Measurements from ENCODE around the gene MRPL12. TPM values are rescaled to one million over a fixed set of nuclear protein-coding genes. Genes with fewer than 3 reads are reported as not detected.

MRPL12 gene
- total and polyA plus RNA-seq, 9 of the 15 experiments (the other 6 are each of a cell fraction or from before 2014, with no cell fraction given), result 0.94 to 338 (median 100) TPM

- TF ChIP-seq, protein P1, sequence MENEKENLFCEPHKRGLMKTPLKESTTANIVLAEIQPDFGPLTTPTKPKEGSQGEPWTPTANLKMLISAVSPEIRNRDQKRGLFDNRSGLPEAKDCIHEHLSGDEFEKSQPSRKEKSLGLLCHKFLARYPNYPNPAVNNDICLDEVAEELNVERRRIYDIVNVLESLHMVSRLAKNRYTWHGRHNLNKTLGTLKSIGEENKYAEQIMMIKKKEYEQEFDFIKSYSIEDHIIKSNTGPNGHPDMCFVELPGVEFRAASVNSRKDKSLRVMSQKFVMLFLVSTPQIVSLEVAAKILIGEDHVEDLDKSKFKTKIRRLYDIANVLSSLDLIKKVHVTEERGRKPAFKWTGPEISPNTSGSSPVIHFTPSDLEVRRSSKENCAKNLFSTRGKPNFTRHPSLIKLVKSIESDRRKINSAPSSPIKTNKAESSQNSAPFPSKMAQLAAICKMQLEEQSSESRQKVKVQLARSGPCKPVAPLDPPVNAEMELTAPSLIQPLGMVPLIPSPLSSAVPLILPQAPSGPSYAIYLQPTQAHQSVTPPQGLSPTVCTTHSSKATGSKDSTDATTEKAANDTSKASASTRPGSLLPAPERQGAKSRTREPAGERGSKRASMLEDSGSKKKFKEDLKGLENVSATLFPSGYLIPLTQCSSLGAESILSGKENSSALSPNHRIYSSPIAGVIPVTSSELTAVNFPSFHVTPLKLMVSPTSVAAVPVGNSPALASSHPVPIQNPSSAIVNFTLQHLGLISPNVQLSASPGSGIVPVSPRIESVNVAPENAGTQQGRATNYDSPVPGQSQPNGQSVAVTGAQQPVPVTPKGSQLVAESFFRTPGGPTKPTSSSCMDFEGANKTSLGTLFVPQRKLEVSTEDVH (IDR thresholded peaks at IDR 0.05; ENCODE audit: low read depth, partially characterized antibody), result peak; percentile 99
- TF ChIP-seq, protein P2, sequence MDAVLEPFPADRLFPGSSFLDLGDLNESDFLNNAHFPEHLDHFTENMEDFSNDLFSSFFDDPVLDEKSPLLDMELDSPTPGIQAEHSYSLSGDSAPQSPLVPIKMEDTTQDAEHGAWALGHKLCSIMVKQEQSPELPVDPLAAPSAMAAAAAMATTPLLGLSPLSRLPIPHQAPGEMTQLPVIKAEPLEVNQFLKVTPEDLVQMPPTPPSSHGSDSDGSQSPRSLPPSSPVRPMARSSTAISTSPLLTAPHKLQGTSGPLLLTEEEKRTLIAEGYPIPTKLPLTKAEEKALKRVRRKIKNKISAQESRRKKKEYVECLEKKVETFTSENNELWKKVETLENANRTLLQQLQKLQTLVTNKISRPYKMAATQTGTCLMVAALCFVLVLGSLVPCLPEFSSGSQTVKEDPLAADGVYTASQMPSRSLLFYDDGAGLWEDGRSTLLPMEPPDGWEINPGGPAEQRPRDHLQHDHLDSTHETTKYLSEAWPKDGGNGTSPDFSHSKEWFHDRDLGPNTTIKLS (IDR thresholded peaks at IDR 0.05; ENCODE audit: borderline replicate concordance, low read depth), result no peak
- TF ChIP-seq HNRNPL (IDR thresholded peaks at IDR 0.05; ENCODE audit: low read depth, low read length) (peak; percentile 56; the same call in 1 of the 2 replicates), TCFL5 (CRISPR knock-in tag; conservative IDR thresholded peaks at IDR 0.05) (no peak), NR2C2 (CRISPR knock-in tag; IDR thresholded peaks at IDR 0.05) (no peak), NR2C2 (tag; IDR thresholded peaks at IDR 0.05) (peak; percentile 92), MXI1 (IDR thresholded peaks at IDR 0.05; ENCODE audit: low read depth, low read length) (peak; percentile 62), ZNF143 (CRISPR knock-in tag; IDR thresholded peaks at IDR 0.05) (0 out of 2 replicates have a peak, but pooled peaks have one; percentile 23), PCBP1 (IDR thresholded peaks at IDR 0.05; ENCODE audit: low read depth, low read length, poor library complexity, severe bottlenecking) (peak; percentile 95), KDM4B (IDR thresholded peaks at IDR 0.05; ENCODE audit: borderline replicate concordance in 2 of 2, low read depth in 1 of 2) (peak in 1 of 2 experiments; percentile 93; a peak in 2 of 4 replicates), POLR2A (conservative IDR thresholded peaks at IDR 0.05) (peak; percentile 95), ELF4 (CRISPR knock-in tag; IDR thresholded peaks at IDR 0.05) (peak; percentile 99), HCFC1 (IDR thresholded peaks at IDR 0.05; ENCODE audit: low read depth, low read length) (peak; percentile 78), PHF8 (IDR thresholded peaks at IDR 0.05; ENCODE audit: borderline replicate concordance, low read length) (peak; percentile 87; the same call in 1 of the 2 replicates), NFE2 (IDR thresholded peaks at IDR 0.05; ENCODE audit: low read depth) (0 out of 2 replicates have a peak, but pooled peaks have one; percentile 1), U2AF1 (optimal IDR thresholded peaks at IDR 0.05; ENCODE audit: low read depth, low read length) (peak; percentile 72), TCF7 (IDR thresholded peaks at IDR 0.05; ENCODE audit: borderline replicate concordance) (peak; percentile 36; the same call in 1 of the 2 replicates), ZNF263 (CRISPR knock-in tag; IDR thresholded peaks at IDR 0.05; ENCODE audit: borderline replicate concordance) (peak; percentile 37; the same call in 1 of the 2 replicates), ATF1 (CRISPR knock-in tag; IDR thresholded peaks at IDR 0.05) (no peak), ATF1 (tag; IDR thresholded peaks at IDR 0.05) (peak; percentile 53), NR2C1 (IDR thresholded peaks at IDR 0.05) (peak; percentile 62), NR2C1 (tag; IDR thresholded peaks at IDR 0.05) (peak; percentile 66), SMARCC2 (IDR thresholded peaks at IDR 0.05; ENCODE audit: low read depth) (no peak), NEUROD1 (IDR thresholded peaks at IDR 0.05; ENCODE audit: borderline replicate concordance, low read depth, low read length, partially characterized antibody) (peak; percentile 51), SP1 (CRISPR knock-in tag; IDR thresholded peaks at IDR 0.05) (peak; percentile 53)
- TF ChIP-seq, protein P3, sequence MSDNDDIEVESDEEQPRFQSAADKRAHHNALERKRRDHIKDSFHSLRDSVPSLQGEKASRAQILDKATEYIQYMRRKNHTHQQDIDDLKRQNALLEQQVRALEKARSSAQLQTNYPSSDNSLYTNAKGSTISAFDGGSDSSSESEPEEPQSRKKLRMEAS (CRISPR knock-in tag; IDR thresholded peaks at IDR 0.05), result peak; percentile 68
Measured at GRCh38 chr17:81666342-81667191, 36.6 kb upstream of the MRPL12 start, which contains the start of the genes CCDC137 and OXLD1 (continued).
